Fibroblast of gingiva (primary cell): ENCODE results near the gene RANBP3L.
A peak's percentile ranks its signal among the peaks of the same experiment; 100 is the strongest.

Experiments
- DNase-seq: peaks from one replicate; pipeline ENCODE4 v3.0.0-alpha.2; 2011; ENCODE audit warnings: low read depth

Gene RANBP3L

DNA sequence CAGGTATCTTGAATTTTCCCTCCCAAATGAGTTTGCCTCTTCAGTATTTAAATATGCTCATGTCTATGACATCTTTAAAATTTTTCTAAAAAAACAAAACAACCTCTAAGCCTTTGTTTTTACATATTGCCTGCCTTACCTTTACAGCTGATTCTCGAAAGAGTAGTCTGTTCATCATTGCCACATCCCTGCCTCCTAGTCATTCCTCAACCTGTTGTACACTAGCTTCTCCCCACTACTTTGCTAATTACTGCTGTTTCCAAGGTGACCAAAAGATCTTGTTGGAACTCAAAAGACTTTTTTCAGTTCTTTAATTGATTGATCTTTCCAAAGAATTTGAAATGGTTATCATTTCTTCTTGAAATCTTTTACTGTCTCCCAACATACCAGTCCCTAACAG, 58.0 kb downstream of the RANBP3L start:
- no peak for DNase-seq

DNA sequence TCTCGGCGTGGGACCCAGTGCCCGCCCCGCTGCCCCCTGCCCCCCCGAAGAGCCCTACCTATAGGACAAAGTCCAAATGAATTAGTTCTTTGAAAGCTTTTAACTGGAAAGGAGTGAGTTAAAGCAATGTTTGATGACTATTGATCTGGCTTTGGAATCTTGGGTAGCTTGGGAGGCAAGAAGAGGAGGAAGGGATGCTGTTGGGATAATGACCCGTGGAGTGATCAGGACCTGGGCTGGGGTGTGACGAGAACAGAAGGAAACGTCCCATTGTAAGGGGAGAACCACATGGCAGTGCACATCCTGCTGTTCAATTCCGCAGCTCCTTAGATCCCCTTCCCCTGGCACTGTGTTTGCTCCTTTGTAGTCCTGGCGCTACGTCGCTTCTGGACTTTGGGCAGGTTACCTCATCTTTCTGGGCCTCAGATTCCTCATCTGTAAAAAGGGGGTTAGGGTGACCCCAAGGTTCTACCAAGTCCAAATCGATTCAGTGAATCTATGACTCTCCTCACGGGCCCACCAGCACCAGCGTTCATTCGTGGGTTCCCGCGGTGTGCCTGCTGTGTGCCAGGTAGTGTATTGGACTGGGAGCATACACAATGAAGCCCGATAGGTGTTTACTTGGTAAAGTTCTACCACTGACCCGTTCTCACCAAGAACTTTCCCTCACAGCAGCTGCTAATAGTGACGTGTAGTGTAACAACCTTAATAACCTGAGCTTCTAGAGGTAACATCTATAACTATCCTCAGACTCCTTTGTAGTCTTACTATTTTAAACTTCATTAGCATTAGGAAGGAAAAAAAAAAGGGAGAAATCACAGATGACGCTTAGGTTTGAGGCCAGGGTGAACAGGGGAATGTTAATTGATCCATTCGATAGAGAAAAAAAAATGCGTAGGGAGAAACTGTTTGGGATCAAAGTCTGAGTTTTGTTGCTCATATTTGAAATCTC, 58.9 kb downstream of the RANBP3L start:
- DNase-seq, result no peak

DNA sequence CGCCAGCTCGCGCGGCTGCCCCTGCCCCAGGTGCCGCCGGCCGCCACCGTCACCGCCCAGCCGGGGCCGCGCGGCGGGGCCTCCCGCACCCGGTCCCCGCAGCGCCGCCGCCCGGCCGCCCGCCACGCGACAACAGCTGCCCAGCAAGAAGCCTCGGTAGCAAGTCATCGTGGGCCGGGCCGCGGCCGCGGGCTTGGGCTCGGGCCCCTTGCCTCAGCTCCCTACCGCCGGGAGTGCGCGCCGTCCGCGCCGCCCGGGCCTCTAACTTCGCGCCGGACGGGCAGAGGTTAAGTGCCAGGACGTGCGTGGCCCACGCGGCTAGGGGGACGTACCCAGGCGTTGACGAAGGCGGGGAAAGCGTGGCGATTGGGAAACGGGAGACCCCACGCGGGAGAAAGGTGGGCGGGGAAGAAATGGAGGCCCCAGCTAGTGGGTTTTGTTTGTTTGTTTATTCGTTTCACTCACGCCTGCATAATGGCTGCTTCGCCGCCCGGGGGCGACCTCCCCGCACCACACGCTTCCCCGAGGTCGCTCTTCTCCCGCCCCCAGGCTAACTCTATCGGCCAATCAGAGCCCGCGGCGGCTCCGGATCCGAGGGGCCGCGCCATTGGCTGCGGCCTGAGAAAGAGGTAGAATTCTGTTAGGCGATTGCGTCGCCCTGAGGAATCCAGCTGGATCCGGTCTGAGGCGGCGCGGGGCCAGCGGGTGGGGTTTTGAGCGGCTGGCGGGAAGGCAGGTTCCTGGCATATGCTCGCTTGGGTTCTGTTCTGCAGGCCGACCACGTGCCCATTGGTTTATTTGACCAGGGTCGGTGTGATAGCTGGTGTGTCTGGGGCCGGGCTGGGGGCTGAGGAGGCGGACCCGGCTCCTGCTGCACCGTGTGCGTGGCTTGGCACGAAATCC, 59.8 kb downstream of the RANBP3L start, which contains the start of gene NADK2:
Gene NADK2, minus strand, starts transcription at position 295 of the 903 bp plus-strand sequence. Its CDS starts 127 bp downstream, at position 168.
- peak; percentile 95 for DNase-seq

DNA sequence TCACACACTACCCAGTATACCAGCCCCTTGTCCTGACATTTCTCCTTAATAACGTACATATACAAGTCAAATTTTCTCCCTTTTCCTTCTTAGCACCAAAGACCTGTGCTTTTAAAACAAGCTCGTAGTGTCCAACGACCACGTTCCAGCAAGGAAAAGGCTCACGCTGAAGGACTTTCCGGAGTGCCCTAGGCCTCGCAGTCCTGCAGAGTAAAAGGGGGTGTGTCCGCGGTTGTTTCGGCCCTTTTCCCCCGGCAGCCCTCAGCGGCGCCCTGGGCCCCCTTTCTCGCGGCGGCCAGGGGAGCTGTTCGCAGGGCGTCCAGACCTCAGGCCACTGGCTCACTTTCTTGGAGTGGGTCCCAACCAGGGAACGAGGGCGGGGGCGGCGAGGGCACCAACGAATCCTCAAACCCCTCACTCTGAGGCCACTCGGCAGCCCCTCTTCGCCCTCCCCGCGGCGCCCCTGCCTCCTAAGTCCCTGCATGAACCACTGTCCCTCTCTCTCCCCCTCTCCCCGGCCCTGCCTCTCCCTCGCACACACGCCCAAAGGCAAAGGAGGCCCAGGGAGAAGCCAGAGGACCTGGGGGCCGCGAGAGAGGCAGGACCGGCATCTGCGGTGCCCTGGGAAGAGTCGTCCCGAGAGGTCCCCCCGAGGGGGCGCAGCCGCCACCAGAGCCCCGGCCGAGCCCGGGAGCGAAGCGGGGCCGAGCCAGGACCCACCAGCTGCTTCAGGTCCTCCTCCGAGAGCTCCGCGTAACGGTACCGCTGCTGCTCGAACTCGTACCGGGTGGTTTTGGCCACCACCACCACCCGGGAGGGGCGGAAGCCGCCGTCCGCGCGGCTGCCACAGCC, 60.7 kb downstream of the RANBP3L start:
- DNase-seq, result peak; percentile 44

DNA sequence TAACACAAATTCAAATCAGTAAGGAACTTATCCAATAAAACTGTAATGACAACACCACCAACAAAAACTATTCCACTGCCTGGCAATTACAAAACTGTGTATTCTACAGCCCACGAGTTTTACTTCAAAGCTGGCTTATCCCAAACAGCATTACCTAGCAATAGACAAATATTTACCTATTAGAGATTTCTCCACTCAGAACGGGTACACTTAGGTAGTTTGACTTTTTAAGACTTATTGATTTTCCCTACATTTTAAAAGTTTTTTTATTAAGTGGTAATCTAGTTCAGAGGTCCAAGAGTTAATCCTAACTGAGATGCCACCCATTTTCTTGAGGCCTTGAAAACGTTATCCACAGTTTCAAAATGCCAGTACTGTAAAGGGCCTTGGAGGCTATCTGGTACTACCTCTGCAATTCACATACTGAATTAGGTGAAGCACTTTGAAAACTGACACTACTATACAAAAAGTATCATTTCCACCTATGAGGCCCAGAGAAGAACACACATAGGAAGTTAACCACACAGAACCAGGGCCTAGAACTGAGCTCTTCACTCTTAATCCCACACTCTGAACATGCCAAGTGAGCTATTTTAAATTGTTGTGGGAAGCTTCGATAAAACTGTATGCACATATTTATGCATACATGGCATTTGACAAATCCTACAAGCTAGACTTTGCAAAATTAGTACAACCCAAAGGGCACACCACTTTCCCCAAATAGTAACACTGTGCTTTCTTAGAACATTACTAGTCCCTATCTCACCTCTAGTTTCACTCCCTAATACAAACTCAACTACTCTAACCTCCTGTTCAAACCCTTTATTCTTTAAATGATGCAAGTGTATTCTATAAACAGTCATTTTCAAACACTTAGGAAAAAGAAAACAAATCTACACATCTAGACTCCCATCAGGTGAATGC, 62.1 kb downstream of the RANBP3L start:
- no peak for DNase-seq

DNA sequence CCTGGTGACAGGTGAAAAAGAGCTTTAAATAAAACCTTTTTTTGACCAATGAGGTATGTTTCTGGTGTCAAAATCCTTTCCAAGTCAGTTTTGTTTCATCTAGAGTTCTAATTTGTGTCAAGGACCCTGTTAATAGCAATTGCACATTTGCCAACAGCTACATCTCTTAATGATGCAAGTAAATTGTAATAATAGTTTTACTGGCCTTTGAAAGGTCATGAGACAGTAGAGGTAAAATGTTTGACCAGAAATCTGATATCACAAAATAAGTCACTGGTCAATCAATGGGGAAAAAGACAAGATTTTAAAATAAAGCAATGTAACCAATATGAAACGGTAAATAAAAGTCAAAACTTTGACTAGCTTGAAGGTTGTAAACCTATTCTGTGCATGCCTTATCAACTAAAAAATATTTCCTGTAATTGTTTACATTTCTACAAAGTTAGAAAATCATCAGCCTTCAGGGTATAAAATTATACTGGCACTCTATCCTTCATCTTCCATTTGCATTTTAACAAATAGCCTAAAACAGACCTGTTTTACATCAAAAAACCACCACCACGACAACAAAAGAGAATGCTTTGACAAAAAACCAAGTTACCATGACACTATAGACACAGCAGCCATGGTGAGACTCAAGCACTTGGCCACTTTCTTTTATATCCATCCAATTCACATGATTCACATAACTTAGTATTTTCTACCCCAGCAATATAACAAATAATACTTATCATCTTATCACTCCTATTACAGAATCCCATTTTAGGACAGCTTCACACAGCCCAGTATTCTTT, 63.0 kb downstream of the RANBP3L start:
- no peak for DNase-seq

DNA sequence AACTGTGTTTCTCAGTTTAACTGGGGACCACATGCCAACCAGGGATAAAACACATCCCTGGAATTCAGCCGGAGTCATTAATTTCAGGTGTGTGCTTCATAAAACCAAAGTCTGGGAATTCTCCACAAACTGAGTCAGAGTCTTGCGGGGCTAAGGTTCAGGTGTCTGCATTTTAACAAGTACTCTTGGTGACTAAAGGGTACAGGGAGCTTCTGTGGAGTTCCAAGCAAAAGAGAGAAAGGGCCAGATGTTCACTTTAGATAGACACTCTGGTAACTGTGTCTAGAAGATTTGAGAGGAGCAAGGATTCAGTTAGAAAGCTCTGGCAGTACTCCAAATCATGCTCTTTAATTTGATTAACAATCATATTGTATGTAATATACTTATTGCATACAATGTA, 64.0 kb downstream of the RANBP3L start:
- DNase-seq, result no peak

DNA sequence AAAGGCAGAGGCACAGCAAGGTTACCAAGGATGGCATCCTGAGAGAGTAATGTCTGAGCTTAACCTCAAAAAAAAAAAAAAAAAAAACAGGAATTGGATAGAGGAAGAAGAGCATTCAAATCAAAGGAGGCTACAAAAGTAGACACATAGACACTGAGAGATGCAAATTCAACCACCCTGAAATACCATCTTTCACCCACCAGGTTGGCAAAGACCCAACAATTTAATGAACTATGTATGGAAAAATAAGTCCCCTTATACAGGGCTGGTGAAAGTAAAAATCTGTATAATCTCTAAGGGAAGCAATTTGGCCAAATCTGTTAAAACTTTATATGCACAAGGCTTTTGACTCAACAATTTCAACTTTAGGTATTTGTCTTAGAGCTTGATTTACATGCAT, 64.9 kb downstream of the RANBP3L start:
- DNase-seq, result no peak

DNA sequence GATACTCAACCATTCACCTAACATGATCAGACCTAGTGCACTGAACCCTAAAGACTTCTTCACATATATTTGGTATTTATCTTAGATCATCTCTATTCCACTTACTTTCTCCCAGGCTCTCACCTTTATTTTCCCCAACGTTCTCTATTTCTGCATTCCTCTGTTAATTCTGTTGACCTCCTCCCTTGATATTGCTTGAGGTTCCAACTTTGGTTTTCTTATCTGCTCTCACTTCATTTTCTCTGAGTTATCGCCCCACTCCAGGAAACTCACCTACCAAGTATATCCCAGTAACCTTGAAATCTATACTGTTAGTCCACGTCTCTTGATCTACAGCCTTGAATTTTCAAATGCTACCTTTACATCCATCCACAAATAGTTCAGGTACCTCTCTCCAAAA, 69.2 kb downstream of the RANBP3L start:
- no peak for DNase-seq

DNA sequence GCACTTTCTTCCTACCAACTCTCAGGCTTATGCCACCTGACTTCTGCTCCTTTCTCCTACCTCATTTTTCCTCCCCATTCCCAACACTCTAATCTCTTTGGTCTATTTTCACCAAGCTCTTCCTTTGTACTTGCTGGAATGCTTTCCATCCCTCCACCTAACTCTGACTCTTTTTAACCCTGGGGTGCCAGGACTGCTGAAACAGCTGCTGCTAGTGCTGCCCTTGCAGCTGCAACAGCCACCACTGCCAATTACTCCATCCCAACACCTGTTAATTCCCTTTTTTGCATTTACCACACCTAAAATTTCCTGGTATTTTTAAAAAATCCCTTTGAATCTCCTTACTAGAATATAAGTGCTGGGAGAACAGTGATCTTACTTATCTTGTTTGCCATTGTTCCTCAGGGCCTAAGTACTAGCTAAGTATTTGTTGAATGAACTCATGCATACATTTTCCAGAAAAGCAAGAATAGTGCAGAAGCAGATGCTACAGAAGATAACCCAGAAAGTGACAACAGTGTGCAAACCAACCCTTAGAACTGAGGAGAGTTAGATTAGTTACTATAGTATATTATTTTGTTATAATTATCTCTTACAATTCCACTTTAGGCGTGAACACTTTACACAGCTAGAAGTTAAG, 71.4 kb downstream of the RANBP3L start:
- no peak for DNase-seq

DNA sequence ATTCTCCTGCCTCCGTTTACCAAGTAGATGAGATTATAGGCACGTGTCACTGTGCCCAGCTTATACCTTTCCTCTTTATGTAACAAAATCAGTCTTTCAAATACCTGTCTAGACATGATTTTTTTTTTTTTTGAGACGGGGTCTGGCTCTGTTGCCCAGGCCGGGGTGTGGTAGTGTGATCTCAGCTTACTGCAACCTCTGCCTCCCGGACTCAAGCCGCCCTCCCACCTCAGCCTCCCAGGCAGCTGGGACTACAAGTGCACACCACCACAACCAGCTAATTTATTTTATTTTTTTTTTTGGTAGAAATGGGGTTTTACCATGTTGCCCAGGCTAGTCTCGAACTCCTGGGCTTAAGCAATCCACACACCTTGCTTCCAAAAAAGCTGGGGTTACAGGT, 73.2 kb downstream of the RANBP3L start:
- no peak for DNase-seq

DNA sequence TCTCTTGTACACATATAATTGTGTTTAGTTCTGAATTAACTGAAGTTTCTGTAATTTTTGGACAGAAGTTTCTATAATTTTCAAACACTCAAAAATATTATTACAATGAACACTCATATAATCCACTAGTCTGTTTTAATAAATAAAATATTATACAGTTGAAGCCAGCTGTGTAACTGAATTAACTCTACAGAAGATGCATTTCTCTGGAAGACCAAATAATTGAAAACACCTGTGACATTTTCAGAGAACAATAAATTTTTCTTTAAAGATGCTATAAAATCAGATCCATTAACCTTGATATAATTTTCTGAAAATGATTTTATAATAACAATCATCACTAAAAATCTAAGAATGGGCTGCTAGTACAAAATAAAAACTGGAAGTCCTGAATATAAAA, 74.7 kb downstream of the RANBP3L start:
- DNase-seq, result no peak

DNA sequence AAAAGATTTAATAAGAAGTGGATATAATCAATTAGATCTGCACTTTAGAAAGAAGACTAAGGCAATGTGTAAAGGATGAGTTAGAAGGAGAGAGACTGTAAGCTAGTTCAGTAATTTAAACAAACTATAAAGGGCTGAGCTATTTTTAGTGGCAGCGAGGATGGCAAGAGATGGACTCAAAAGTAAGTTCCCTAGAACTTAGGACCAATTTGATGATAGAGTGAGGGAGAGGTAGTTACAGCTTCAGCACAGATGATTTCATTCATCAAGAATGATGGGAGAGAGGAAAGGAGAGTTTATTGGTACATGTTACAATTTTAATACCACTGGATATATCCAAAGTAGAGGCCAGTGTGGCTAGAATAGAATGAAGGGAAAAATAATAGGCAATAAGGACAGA, 79.1 kb downstream of the RANBP3L start:
- no peak for DNase-seq

DNA sequence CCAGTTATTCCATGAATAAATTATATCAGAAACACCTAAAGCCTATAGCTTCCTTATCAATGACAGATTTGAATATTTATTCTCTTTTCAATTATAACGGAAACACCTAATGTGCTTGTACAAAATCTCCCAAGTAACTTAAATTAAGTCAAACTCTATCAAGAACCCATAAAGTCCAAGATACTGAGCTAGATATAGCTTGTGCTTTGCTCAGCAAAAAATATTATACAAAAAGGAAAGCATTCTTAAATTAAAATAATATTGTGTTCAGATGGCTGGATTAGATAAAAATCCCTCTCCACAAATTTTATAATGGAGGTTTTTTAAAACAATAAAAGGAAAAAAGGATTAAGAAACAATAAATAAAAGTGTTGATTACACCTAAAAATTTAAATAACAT, 83.7 kb downstream of the RANBP3L start:
- no peak for DNase-seq

DNA sequence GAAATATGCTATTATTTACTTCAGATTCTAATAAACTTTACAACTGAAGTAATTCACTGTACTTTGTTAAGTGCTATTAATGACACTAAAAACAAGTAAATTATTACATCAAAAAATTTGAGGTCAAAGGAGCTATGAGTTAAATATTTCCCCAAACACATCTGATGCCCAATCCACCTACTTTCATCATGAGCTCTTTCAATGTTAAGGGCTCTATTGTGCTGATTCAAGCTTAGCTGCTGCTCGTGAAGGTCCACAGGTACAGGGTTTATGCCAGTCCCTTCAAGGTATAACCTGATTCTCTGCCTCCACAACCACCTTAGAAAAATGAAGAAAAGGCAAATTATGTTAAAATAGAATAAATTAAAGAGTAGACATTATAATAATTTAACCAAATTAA, 84.1 kb downstream of the RANBP3L start:
- DNase-seq, result no peak

DNA sequence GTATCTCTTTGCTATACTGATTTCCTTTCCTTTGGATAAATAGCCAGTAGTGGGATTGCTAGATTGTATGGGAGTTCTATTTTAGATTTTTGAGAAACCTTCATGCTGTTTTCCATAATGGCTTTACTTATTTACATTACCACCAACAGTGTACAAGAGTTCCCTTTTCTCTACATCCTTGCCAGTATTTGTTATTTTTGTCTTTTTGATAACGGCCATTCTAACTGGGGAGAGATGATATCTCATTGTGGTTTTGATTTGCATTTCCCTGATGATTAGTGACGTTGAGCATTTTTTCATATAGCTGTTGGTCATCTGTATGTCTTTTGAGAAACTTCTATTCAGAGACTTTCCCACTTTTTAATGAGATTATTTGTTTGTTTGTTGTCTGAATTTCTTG, 85.8 kb downstream of the RANBP3L start:
- DNase-seq, result no peak

DNA sequence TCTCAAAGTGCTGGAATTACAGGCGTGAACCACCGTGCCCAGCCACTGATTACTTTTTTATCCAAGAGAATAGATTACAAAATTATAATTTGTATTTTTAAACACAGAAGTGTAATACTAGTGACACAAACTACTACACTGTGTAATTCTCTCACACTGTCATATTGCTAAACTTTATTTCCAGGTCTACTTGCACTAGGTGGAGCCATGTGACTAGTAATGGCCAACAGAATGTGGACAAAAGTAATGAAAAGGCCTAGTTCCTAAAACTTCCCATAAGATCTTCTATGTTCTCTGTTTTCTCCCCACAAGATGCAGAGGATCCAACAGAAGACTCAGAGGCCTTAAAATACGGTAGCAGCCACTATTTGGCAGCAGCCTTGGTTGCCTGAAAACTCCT, 87.3 kb downstream of the RANBP3L start:
- no peak for DNase-seq

DNA sequence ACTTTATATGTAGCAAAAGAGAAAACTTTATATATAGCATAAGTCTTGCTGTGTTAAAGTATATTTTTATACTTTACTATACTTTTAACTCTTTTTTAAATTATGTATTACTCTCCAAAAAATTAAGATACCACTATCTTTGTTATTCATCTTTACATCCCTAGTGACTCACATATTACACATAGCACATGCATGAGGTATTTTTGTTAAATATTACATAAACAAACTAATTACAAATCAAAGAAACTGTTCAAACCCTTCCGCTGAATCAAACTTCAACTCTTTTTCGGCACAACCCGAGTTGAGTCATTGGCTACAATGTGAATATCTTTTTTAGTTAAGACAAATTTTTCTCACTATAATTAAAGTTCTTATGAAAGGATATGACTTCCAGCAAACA, 92.0 kb downstream of the RANBP3L start:
- no peak for DNase-seq

DNA sequence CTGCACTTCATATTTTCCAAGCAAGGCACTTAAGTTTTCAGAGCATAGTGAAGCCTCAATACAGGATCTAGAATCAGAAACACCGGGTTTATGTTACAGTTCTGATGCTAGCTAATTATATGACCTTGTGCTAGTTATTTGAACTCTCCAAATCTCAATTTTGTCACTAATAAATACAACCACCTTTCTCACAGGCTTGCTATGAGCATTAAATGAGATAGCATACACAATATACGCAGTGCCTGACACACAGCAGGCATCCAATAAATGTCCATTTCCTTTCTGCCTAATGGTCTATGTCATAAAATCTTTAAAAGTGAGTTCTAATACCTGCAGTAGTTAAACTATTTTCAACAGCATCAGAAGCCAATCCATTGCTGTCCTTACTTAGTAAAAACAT, 92.9 kb downstream of the RANBP3L start:
- no peak for DNase-seq

DNA sequence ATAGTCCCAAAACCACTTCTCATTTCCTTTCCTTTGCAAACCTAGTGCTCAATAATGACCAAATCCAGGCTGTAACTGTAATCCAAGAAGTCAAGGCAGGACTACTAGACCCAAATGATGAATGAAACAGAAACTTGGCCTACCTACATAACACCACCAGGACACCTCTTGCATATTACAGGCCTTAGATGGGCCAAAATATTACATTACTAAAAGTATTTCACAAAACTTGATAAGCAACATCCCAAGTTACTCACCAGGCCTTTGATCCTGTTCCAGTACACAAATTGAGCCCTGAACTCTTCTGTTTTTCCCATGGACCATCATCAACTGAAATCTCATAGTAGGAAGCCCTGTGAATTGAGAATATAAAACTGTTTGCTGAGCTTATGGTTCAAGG, 94.8 kb downstream of the RANBP3L start:
- no peak for DNase-seq
